Lung (tissue), 12 donors: ENCODE results near the gene IAH1. TPM values are rescaled to one million over a fixed set of nuclear protein-coding genes. Genes with fewer than 3 reads are reported as not detected.

Source experiments
- ATAC-seq: fragments of 200-7000 bp; cut with Tn5 transposase; one replicate; pipeline ENCODE4 v1.9.1; 2020; ENCODE audit warnings: moderate number of reproducible peaks; ENCODE audit not compliant: insufficient read depth, low FRiP score
- DNase-seq, 3 donors: peaks; one replicate each; pipeline ENCODE4 v3.0.0-alpha.2; 2013 to 2017
- H3K27ac ChIP-seq, 2 donors: one replicate each; pipeline ENCODE4 v1.5.1; 2013; ENCODE audit warnings: mild to moderate bottlenecking in 2 of 2, moderate library complexity in 2 of 2, control low read depth in 1 of 2, inconsistent platforms in 1 of 2, low read depth in 1 of 2, low read length in 1 of 2
- H3K27me3 ChIP-seq, 3 donors: one replicate each; pipeline ENCODE4 v1.5.1; 2013; ENCODE audit warnings: low read length in 2 of 3; ENCODE audit not compliant: control insufficient read depth in 3 of 3, insufficient read depth in 3 of 3
- H3K36me3 ChIP-seq, 4 donors: one replicate each; pipeline ENCODE4 v1.5.1; 2013; ENCODE audit warnings: low read length in 4 of 4, mild to moderate bottlenecking in 1 of 4, moderate library complexity in 1 of 4; ENCODE audit not compliant: control insufficient read depth in 4 of 4, insufficient read depth in 4 of 4
- H3K4me1 ChIP-seq, 5 donors: one replicate each; pipeline ENCODE4 v1.5.1; 2013; ENCODE audit warnings: low read length in 5 of 5, mild to moderate bottlenecking in 2 of 5, moderate library complexity in 1 of 5; ENCODE audit not compliant: control insufficient read depth in 5 of 5, insufficient read depth in 5 of 5
- H3K4me3 ChIP-seq: one replicate; pipeline ENCODE4 v1.5.1; 2013; ENCODE audit warnings: mild to moderate bottlenecking, control low read depth, moderate library complexity
- H3K9ac ChIP-seq, 2 donors: one replicate each; pipeline ENCODE4 v1.5.1; 2013; ENCODE audit warnings: low read length in 2 of 2, control low read depth in 1 of 2; ENCODE audit not compliant: insufficient read depth in 1 of 2
- H3K9me3 ChIP-seq, 4 donors: one replicate each; pipeline ENCODE4 v1.5.1; 2013; ENCODE audit warnings: low read length in 3 of 4, mild to moderate bottlenecking in 1 of 4, moderate library complexity in 1 of 4; ENCODE audit not compliant: control insufficient read depth in 4 of 4, insufficient read depth in 3 of 4
- WGBS, 2 donors: extraction: QIAGEN DNeasy Blood & Tissue Kit; methylation state at CpG; one replicate each; pipeline ENCODE4 v1.1.7; 2013; 5-methylcytosine and 5-hydroxymethylcytosine counted together
- polyA plus RNA-seq, 2 donors: library from polyadenylated mRNA; stranded (reverse); fragments of 200-250 nt; gene quantifications; one replicate each; pipeline ENCODE4 v1.2.1, GENCODE V29; 2013
- total RNA-seq, 2 donors: library from RNA; depleted of rRNA in 1 of 2; stranded (reverse); fragments of >200 nt in 1 of 2; gene quantifications; one replicate each; pipeline ENCODE4 v1.2.1, GENCODE V29; 2014 to 2021
- TF ChIP-seq, protein P1 (sequence below): IDR thresholded peaks from 2 replicates; pipeline ENCODE4 v1.5.1; 2012; ENCODE audit warnings: mild to moderate bottlenecking; ENCODE audit errors: control extremely low read depth, extremely low read depth
- donor health status: control.
- donor health status: control.
- donor health status: Bipolar disorder and iron deficiency.
- donor health status: healthy.
- donor health status: DM: yes; HTN: yes; CAD: no.

The IAH1 gene
- total and polyA plus RNA-seq, 4 donors, result 29.4 to 73.5 (median 43.5) TPM

DNA sequence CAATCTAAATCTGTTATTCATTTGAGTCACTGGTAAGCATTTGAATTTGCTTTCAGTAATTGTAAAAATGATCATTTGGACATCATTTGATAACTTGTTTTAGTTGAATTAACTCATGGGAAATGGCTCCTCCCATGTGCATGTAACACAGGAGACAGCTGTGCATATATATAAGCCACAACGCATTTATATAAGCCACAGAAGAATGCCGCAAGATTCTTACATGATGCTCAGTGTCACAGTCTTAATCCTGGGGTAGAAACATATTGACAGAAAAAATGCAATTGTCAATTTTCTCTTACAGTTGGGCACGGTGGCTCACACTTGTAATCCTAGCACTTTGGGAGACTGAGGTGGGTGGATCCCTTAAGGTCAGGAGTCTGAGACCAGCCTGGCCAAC, 13.3 kb upstream of the IAH1 start:
- WGBS, 2 donors, result 93 to 97% methylated on average over 3 of the region's 3 CpGs
- TF ChIP-seq, protein P1, sequence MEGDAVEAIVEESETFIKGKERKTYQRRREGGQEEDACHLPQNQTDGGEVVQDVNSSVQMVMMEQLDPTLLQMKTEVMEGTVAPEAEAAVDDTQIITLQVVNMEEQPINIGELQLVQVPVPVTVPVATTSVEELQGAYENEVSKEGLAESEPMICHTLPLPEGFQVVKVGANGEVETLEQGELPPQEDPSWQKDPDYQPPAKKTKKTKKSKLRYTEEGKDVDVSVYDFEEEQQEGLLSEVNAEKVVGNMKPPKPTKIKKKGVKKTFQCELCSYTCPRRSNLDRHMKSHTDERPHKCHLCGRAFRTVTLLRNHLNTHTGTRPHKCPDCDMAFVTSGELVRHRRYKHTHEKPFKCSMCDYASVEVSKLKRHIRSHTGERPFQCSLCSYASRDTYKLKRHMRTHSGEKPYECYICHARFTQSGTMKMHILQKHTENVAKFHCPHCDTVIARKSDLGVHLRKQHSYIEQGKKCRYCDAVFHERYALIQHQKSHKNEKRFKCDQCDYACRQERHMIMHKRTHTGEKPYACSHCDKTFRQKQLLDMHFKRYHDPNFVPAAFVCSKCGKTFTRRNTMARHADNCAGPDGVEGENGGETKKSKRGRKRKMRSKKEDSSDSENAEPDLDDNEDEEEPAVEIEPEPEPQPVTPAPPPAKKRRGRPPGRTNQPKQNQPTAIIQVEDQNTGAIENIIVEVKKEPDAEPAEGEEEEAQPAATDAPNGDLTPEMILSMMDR, result no peak
- no peak overlapping the region for H3K9ac ChIP-seq
- H3K4me3 ChIP-seq, result no peak overlapping the region
- peaks cover 6 to 14% (median 11%) of the 10 kb centered on the region in 4 donors for H3K36me3 ChIP-seq
- ATAC-seq, result no peak
- no peak for DNase-seq
- H3K27me3 ChIP-seq, result no peaks in the 10 kb centered on the region
- H3K9me3 ChIP-seq, result no peaks in the 10 kb centered on the region
- peaks cover 0 to 2% (median 0%) of the 10 kb centered on the region in 5 donors for H3K4me1 ChIP-seq
- H3K27ac ChIP-seq, result no peak overlapping the region

DNA sequence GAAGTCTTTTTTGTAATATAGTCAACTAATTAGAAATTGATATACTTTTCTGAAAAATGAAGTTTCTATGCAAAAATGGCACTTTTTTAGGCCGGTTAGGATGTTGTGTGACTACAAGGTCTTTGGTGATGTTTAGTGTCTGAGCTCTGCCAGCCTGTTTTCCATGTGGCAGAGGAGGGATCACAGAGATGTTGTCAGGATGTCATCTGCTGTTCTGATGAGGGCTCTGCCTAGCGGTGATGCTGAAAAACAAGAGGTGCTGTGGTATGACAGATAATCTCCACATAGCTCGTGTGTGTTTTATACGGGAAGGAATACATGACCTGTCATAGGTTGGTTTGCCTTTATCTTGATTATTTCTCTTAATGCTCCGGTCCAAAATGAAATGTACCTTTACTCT, 12.0 kb upstream of the IAH1 start:
- H3K9me3 ChIP-seq, result no peaks in the 10 kb centered on the region
- peaks cover 0 to 2% (median 0%) of the 10 kb centered on the region in 5 donors for H3K4me1 ChIP-seq
- H3K4me3 ChIP-seq, result no peak overlapping the region
- TF ChIP-seq, protein P1, result no peak
- no peak for DNase-seq
- no peak overlapping the region for H3K9ac ChIP-seq
- no peak overlapping the region for H3K27ac ChIP-seq
- peaks cover 3 to 15% (median 8%) of the 10 kb centered on the region in 4 donors for H3K36me3 ChIP-seq
- H3K27me3 ChIP-seq, result no peaks in the 10 kb centered on the region
- WGBS, 2 donors, result 91 to 98% methylated on average over 5 of the region's 5 CpGs
- ATAC-seq, result no peak

DNA sequence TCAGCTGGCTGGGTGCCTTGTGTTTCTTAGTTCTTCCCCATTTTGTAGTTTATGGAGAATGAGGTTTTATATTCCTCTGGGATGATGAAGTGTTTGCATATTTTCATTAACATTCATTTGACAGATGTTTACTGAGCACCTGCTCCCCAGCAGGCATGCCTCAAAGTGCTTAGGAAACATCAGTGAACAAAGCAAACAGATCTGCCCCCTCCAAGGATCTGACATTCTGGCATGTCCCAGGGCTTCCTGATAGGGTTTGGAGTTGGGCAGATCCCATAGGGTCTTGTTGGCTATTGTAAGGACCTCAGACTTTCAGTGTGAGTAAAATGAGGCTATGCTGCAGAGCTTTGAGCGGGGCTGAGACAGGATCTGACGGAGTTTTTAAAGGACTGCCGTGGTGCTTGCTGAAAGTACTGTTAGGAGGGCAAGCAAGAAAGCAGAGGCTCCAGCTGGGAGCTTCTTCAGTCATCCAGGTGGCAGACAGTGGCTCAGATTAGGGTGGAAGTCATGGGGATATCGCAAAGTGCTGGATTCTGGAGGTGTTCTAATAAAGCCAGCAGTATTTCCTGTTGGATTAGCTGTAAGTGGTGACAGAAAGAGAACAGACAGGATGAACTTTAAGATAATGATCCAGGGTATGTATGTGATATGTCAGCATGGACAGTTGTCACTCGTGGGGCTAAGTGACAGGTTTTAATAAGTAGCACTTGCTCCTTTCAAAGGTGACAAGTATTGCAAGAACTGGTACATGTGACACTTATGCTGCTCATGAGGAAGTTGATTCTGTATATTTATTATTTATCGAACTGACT, 11.3 kb upstream of the IAH1 start:
- 74 to 82% methylated on average over 6 of the region's 6 CpGs for WGBS, 2 donors
- Histone ChIP-seq H3K9me3 (no peaks in the 10 kb centered on the region), H3K27ac (no peak overlapping the region), H3K36me3 (peaks cover 3 to 13% (median 9%) of the 10 kb centered on the region in 4 donors), H3K27me3 (no peaks in the 10 kb centered on the region), H3K9ac (no peak overlapping the region), H3K4me1 (peaks cover 0 to 2% (median 0%) of the 10 kb centered on the region in 5 donors), H3K4me3 (no peak overlapping the region)
- no peak for ATAC-seq
- TF ChIP-seq, protein P1, result no peak
- no peak for DNase-seq

DNA sequence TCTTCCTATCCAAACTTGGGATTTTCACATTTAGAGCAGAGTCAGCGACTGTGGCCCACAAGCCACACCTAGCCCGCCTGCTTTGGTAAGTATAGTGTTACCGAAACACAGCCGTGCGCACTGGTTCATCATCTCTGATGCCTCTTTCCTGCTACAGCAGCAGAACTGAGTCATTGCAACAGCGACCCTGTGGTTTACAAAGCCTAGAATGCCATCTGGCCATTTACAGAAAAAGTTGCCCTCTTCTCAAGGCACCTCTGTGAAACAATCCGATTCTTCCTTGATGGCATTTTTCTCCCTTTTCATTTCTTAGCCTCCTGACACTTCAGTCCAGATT, 10.7 kb upstream of the IAH1 start:
- TF ChIP-seq, protein P1, result no peak
- Histone ChIP-seq H3K36me3 (peaks cover 3 to 13% (median 9%) of the 10 kb centered on the region in 4 donors), H3K4me3 (no peak overlapping the region), H3K9me3 (no peaks in the 10 kb centered on the region), H3K27ac (no peak overlapping the region), H3K27me3 (no peaks in the 10 kb centered on the region), H3K9ac (no peak overlapping the region), H3K4me1 (peaks cover 0 to 2% (median 0%) of the 10 kb centered on the region in 5 donors)
- 33 to 65% methylated on average over 7 of the region's 7 CpGs for WGBS, 2 donors
- ATAC-seq, result no peak
- DNase-seq, result no peak
